Smooth muscle cell (in vitro differentiated cells): Measurements from ENCODE around the gene TRAF3. TPM values are rescaled to one million over a fixed set of nuclear protein-coding genes. Genes with fewer than 3 reads are reported as not detected.

Source experiments
- DNase-seq: peaks from one replicate; lab custom pipeline; 2025; ENCODE audit not compliant: unreplicated experiment; lab: John Stamatoyannopoulos, UW
- H2AFZ ChIP-seq: fragments of 200-600 bp; sonication (generic); 2 replicates; pipeline ENCODE4 v1.6.0; 2016; ENCODE audit warnings: antibody characterized with exemption, low read depth, mild to moderate bottlenecking
- H3F3A ChIP-seq: fragments of 200-600 bp; sonication (generic); 2 replicates; pipeline ENCODE4 v1.6.0; 2017; ENCODE audit warnings: antibody characterized with exemption, low read depth
- H3K27ac ChIP-seq: fragments of 200-600 bp; sonication (generic); 2 replicates; pipeline ENCODE4 v1.5.1; 2016; ENCODE audit warnings: low read depth, mild to moderate bottlenecking
- H3K27me3 ChIP-seq: fragments of 200-600 bp; sonication (generic); 2 replicates; pipeline ENCODE4 v1.6.1; 2016; ENCODE audit warnings: low read depth, mild to moderate bottlenecking
- H3K36me3 ChIP-seq: fragments of 200-600 bp; sonication (generic); 2 replicates; pipeline ENCODE4 v1.5.1; 2016; ENCODE audit warnings: low read depth
- H3K4me1 ChIP-seq: fragments of 200-600 bp; sonication (generic); 2 replicates; pipeline ENCODE4 v1.5.1; 2016; ENCODE audit warnings: low read depth
- H3K4me2 ChIP-seq: fragments of 200-600 bp; sonication (generic); 2 replicates; pipeline ENCODE4 v1.6.0; 2016; ENCODE audit warnings: mild to moderate bottlenecking
- H3K4me3 ChIP-seq: fragments of 200-600 bp; sonication (generic); 2 replicates; pipeline ENCODE4 v1.5.1; 2016; ENCODE audit warnings: mild to moderate bottlenecking
- H3K79me2 ChIP-seq: fragments of 200-600 bp; sonication (generic); 2 replicates; pipeline ENCODE4 v1.6.0; 2016; ENCODE audit warnings: low read depth, mild to moderate bottlenecking
- H3K9ac ChIP-seq: fragments of 200-600 bp; sonication (generic); 2 replicates; pipeline ENCODE4 v1.6.0; 2016; ENCODE audit warnings: low read depth
- H3K9me3 ChIP-seq: fragments of 200-600 bp; sonication (generic); replicated peaks from 2 replicates; pipeline ENCODE4 v1.5.1; 2016; ENCODE audit warnings: low read depth
- H4K20me1 ChIP-seq: fragments of 200-600 bp; sonication (generic); 2 replicates; pipeline ENCODE4 v1.6.0; 2016; ENCODE audit warnings: low read depth
- WGBS: methylation state at CpG from one replicate; pipeline ENCODE4 v1.1.7; 2016; ENCODE audit warnings: low lambda C conversion rate; 5-methylcytosine and 5-hydroxymethylcytosine counted together
- polyA plus RNA-seq: library from polyadenylated mRNA; unstranded; fragments of >200 nt; fragmentation: Nextera tagmentation; extraction: Ambion mirVana; gene quantifications from 2 replicates; pipeline ENCODE4 v1.2.1, GENCODE V29; 2016
- total RNA-seq: library from RNA; depleted of rRNA; stranded (reverse); fragments of >200 nt; gene quantifications from 2 replicates; pipeline ENCODE4 v1.2.3, GENCODE V29; 2014
- TF ChIP-seq, protein P1 (sequence below): fragments of 200-600 bp; sonication (generic); IDR thresholded peaks from 2 replicates; pipeline ENCODE4 v1.5.1; 2017; ENCODE audit warnings: borderline replicate concordance, mild to moderate bottlenecking, antibody characterized with exemption; ENCODE audit not compliant: insufficient read depth, poor library complexity, severe bottlenecking

The TRAF3 gene
- total and polyA plus RNA-seq, 2 experiments from 2014 or later: 9.4 to 24.6 TPM

DNA sequence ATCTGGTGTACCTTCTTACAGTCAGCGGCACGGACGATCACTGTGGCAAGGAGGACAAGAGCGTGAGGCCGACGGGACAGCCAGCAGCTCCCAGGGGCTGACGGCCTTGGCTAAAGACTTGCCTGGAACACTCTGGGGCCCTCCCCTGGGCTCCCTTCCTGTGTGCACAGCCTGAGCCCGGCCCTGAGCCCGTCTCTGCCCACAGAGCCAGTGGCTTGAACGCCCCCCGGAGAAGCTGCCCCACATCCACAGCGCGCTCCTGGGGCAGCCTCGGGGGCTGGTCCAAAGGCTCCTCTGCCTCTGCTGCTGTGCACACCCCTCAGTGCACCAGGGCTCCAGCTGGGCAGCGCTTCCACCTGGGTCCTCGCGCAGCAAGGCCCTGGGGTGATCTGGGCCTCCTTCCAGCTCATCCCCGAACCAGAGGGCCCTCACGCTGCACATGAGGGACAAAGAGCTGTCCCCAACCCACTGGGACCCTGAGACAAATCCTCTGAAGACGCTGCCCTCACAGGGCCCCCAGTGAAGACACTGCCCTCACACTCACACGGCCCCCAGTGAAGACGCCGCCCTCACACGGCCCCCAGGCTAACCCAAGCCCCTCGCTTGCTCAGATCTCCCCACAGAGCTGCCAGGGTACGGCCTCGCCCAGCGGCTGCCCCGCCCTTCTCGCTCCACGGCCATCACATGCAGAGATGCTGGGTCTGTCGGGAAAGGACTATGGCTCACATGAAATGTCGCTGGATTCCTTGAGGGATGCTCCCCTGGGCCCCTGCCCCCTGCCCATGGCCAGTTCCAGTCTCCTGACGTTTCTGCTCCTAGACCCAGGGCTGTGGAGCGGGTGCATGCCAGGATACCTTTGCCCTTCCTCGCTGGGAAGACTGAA is 167.4 kb downstream of the TRAF3 start:
- H3K4me2 ChIP-seq: no peak overlapping the region
- WGBS: 98% methylated on average over 30 of the region's 36 CpGs
- no peak for DNase-seq
- no peak overlapping the region for H3K27ac ChIP-seq
- TF ChIP-seq, protein P1, sequence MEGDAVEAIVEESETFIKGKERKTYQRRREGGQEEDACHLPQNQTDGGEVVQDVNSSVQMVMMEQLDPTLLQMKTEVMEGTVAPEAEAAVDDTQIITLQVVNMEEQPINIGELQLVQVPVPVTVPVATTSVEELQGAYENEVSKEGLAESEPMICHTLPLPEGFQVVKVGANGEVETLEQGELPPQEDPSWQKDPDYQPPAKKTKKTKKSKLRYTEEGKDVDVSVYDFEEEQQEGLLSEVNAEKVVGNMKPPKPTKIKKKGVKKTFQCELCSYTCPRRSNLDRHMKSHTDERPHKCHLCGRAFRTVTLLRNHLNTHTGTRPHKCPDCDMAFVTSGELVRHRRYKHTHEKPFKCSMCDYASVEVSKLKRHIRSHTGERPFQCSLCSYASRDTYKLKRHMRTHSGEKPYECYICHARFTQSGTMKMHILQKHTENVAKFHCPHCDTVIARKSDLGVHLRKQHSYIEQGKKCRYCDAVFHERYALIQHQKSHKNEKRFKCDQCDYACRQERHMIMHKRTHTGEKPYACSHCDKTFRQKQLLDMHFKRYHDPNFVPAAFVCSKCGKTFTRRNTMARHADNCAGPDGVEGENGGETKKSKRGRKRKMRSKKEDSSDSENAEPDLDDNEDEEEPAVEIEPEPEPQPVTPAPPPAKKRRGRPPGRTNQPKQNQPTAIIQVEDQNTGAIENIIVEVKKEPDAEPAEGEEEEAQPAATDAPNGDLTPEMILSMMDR: no peak
- H3K36me3 ChIP-seq: peaks cover 5% of the 10 kb centered on the region
- no peak overlapping the region for H2AFZ ChIP-seq
- H3K9me3 ChIP-seq: no peaks in the 10 kb centered on the region
- H3K4me1 ChIP-seq: no peaks in the 10 kb centered on the region
- H3K4me3 ChIP-seq: no peak overlapping the region
- H3F3A ChIP-seq: no peaks in the 10 kb centered on the region
- no peaks in the 10 kb centered on the region for H3K27me3 ChIP-seq
- peaks cover 15% of the 10 kb centered on the region for H4K20me1 ChIP-seq
- no peaks in the 10 kb centered on the region for H3K79me2 ChIP-seq
- no peak overlapping the region for H3K9ac ChIP-seq

DNA sequence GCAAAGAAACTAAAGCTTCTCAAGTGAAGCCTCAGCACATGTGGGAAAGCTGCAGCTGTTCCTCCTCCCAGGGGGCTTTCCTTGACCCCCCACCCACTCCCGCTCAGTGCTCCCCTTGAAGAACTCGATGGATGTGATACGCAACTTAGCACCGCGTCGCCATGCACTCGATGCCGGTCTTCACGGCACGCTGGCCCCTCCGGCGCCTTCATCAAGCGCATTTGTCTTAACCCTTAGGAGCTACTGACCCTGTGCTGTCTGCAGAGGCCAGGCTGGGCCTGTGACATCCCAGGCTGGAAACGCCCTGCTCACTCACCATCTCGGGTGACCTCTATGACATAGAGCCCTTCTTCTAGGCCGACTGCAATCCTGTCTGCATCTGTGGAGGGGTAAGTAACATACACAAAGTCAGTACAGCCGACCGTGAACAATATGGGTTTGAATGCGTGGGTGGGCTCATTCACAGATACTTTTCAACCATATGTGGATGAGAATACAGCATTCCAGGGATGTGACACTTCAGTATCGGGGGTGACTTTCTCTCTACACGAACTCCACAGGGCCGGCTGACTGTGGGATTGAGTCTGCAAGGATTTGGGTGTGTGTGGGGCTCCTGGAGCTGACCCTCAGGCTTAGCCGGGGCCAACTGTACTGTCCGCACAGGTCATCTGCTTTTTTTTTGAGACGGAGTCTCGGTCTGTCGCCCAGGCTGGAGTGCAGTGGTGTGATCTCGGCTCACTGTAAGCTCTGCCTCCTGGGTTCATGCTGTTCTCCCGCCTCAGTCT is 168.3 kb downstream of the TRAF3 start:
- no peak overlapping the region for H2AFZ ChIP-seq
- no peaks in the 10 kb centered on the region for H3K79me2 ChIP-seq
- H3K9ac ChIP-seq: no peak overlapping the region
- H3K27me3 ChIP-seq: no peaks in the 10 kb centered on the region
- H4K20me1 ChIP-seq: peaks cover 15% of the 10 kb centered on the region
- WGBS: 88% methylated on average over 29 of the region's 29 CpGs
- H3K4me3 ChIP-seq: no peak overlapping the region
- no peak overlapping the region for H3K27ac ChIP-seq
- H3K9me3 ChIP-seq: no peaks in the 10 kb centered on the region
- H3K4me2 ChIP-seq: no peak overlapping the region
- DNase-seq: no peak
- no peaks in the 10 kb centered on the region for H3K4me1 ChIP-seq
- H3F3A ChIP-seq: no peaks in the 10 kb centered on the region
- TF ChIP-seq, protein P1: no peak
- H3K36me3 ChIP-seq: peaks cover 5% of the 10 kb centered on the region

DNA sequence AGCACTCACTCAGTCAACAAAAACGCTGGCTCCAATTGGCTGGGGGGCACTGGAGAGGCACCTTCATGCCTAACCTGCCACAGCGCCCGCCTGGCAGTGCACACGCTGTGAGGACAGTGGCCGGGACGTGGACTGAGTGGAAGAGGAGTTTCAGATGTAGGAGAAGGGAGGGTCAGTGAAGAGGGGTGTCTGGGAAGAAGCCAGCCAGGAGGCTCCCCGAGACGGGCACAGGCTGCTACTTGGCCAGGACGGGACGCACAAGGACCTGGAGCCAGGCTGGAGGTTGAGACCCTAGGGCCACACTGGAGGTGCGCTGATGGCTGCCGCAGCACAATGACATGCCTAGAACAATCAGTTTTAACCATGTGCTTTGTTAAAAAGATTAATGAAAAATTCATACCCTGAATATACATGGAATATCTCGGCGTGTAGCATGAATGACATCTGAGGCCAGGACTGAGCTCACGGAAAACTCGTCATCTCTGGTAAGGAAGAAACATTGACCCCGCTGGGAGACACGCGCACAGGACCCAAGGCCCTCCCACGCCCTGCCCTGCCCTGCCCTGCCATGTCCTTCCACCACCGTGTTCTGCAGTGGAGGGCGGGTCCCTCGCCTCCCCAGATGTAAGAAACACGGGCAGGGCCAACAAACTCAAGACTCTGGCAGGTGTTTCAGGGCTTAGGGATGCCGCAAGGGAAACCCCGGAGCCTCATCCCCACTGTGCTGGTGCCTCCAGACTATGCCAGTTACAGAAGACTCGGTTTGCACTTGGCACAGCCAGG is 170.3 kb downstream of the TRAF3 start:
- H3K79me2 ChIP-seq: no peaks in the 10 kb centered on the region
- no peak overlapping the region for H2AFZ ChIP-seq
- H3K27me3 ChIP-seq: no peaks in the 10 kb centered on the region
- no peaks in the 10 kb centered on the region for H3F3A ChIP-seq
- H3K4me1 ChIP-seq: no peaks in the 10 kb centered on the region
- H3K4me2 ChIP-seq: no peak overlapping the region
- no peak overlapping the region for H3K4me3 ChIP-seq
- TF ChIP-seq, protein P1: no peak
- 97% methylated on average over 24 of the region's 27 CpGs for WGBS
- no peak overlapping the region for H3K27ac ChIP-seq
- no peak overlapping the region for H3K9ac ChIP-seq
- H4K20me1 ChIP-seq: no peaks in the 10 kb centered on the region
- H3K36me3 ChIP-seq: peaks cover 5% of the 10 kb centered on the region
- no peaks in the 10 kb centered on the region for H3K9me3 ChIP-seq
- no peak for DNase-seq
